IMR-90 (cell line): Measurements from ENCODE around the gene EPB41L5. TPM values are rescaled to one million over a fixed set of nuclear protein-coding genes. Genes with fewer than 3 reads are reported as not detected.

Source experiments
- ATAC-seq: fragments of 200-7000 bp; cut with Tn5 transposase; 2 replicates; pipeline ENCODE4 v1.9.1; 2020; ENCODE audit warnings: low read depth, mild to moderate bottlenecking, moderate library complexity
- BruUV-seq: library from RNA; stranded (reverse); fragments of 400-500 nt; replicated peaks from 2 replicates; lab custom pipeline; 2021; lab: Mats Ljungman, UMichigan
- CTCF ChIA-PET: fragments of 300-600 bp; formaldehyde crosslinking; extraction: SDS; loops from one replicate; lab custom pipeline; 2021; ENCODE audit warnings: antibody characterized with exemption; lab: Yijun Ruan, JAX
- POLR2A ChIA-PET: fragments of 300-600 bp; sonication (Branson Sonifier 250); formaldehyde crosslinking; loops from one replicate; lab custom pipeline; 2022; ENCODE audit warnings: antibody characterized with exemption; ENCODE audit not compliant: unreplicated experiment; lab: Charles Lee
- DNase-seq: peaks from one replicate; pipeline ENCODE4 v3.0.0; 2013
- H2AFZ ChIP-seq: replicated peaks from 2 replicates; pipeline ENCODE3; 2013; ENCODE audit warnings: low read length, mild to moderate bottlenecking; ENCODE audit not compliant: poor library complexity
- H2AK5ac ChIP-seq: 2 replicates; pipeline ENCODE4 v1.6.1; 2013; ENCODE audit warnings: low read depth, low read length, inconsistent platforms
- H2AK9ac ChIP-seq: replicated peaks from 2 replicates; pipeline ENCODE3; 2013; ENCODE audit warnings: mild to moderate bottlenecking, low read depth, low read length, moderate library complexity; ENCODE audit not compliant: poor library complexity
- H2BK120ac ChIP-seq: 2 replicates; pipeline ENCODE4 v1.6.1; 2013; ENCODE audit warnings: low read depth, low read length, inconsistent platforms
- H2BK15ac ChIP-seq: 3 replicates; pipeline ENCODE4 v1.6.1; 2013; ENCODE audit warnings: low read depth, low read length, inconsistent platforms
- H2BK20ac ChIP-seq: 2 replicates; pipeline ENCODE4 v1.6.1; 2013; ENCODE audit warnings: low read depth, mild to moderate bottlenecking, inconsistent platforms, low read length, moderate library complexity
- H2BK5ac ChIP-seq: 2 replicates; pipeline ENCODE4 v1.6.1; 2013; ENCODE audit warnings: mild to moderate bottlenecking, low read depth, low read length, inconsistent platforms; ENCODE audit not compliant: poor library complexity, severe bottlenecking
- H3K14ac ChIP-seq: replicated peaks from 2 replicates; pipeline ENCODE4 v1.6.1; 2013; ENCODE audit warnings: low read depth, low read length, inconsistent platforms
- H3K18ac ChIP-seq: 2 replicates; pipeline ENCODE4 v1.6.1; 2013; ENCODE audit warnings: low read depth, low read length, control low read depth
- H3K23ac ChIP-seq: 2 replicates; pipeline ENCODE4 v1.6.1; 2013; ENCODE audit warnings: low read depth, low read length, inconsistent platforms
- H3K27ac ChIP-seq: 2 replicates; pipeline ENCODE4 v1.5.1; 2013; ENCODE audit warnings: mild to moderate bottlenecking, control low read depth, low read length; ENCODE audit not compliant: insufficient read depth
- H3K27me3 ChIP-seq: 2 replicates; pipeline ENCODE4 v1.6.1; 2013; ENCODE audit warnings: low read length; ENCODE audit not compliant: control insufficient read depth, insufficient read depth
- H3K36me3 ChIP-seq: 2 replicates; pipeline ENCODE4 v1.6.1; 2013; ENCODE audit warnings: low read length, mixed read lengths; ENCODE audit not compliant: control insufficient read depth, insufficient read depth
- H3K4ac ChIP-seq: 2 replicates; pipeline ENCODE4 v1.6.1; 2013; ENCODE audit warnings: low read depth, low read length, inconsistent platforms
- H3K4me1 ChIP-seq: 2 replicates; pipeline ENCODE4 v1.6.1; 2013; ENCODE audit warnings: low read length, mixed read lengths; ENCODE audit not compliant: control insufficient read depth, insufficient read depth
- H3K4me2 ChIP-seq: 2 replicates; pipeline ENCODE4 v1.6.1; 2013; ENCODE audit warnings: low read depth, mild to moderate bottlenecking, control low read depth, low read length, moderate library complexity
- H3K4me3 ChIP-seq: 2 replicates; pipeline ENCODE4 v1.5.1; 2013; ENCODE audit warnings: low read depth, mild to moderate bottlenecking, control low read depth, low read length, moderate library complexity; ENCODE audit not compliant: insufficient read depth
- H3K56ac ChIP-seq: 2 replicates; pipeline ENCODE4 v1.6.1; 2013; ENCODE audit warnings: low read length, inconsistent platforms; ENCODE audit not compliant: insufficient read depth; ENCODE audit errors: extremely low read depth
- H3K79me1 ChIP-seq, 2 experiments: 2 replicates each; pipeline ENCODE4 v1.6.1; 2013; ENCODE audit warnings: low read length in 2 of 2, inconsistent platforms in 1 of 2, low read depth in 1 of 2
- H3K9ac ChIP-seq: 2 replicates; pipeline ENCODE4 v1.6.1; 2013; ENCODE audit warnings: low read depth, low read length, control low read depth
- H3K9me1 ChIP-seq: 2 replicates; pipeline ENCODE4 v1.6.1; 2013; ENCODE audit warnings: low read length, inconsistent platforms; ENCODE audit not compliant: insufficient read depth
- H3K9me3 ChIP-seq: 2 replicates; pipeline ENCODE4 v1.6.1; 2013; ENCODE audit warnings: low read length; ENCODE audit not compliant: control insufficient read depth, insufficient read depth
- H4K20me1 ChIP-seq: 2 replicates; pipeline ENCODE4 v1.6.1; 2013; ENCODE audit warnings: low read length, inconsistent platforms; ENCODE audit not compliant: insufficient read depth
- H4K5ac ChIP-seq: 2 replicates; pipeline ENCODE4 v1.6.1; 2013; ENCODE audit warnings: mild to moderate bottlenecking, low read depth, low read length, control low read depth
- H4K8ac ChIP-seq, 2 experiments: 2 replicates each; pipeline ENCODE4 v1.6.1; 2013; ENCODE audit warnings: low read depth in 2 of 2, low read length in 2 of 2, control low read depth in 1 of 2, inconsistent platforms in 1 of 2
- H4K91ac ChIP-seq: 2 replicates; pipeline ENCODE4 v1.6.1; 2013; ENCODE audit warnings: low read depth, low read length, inconsistent platforms; ENCODE audit not compliant: insufficient read depth
- BHLHE40 ChIP-seq: fragments of 150-350 bp; IDR thresholded peaks from 2 replicates; pipeline ENCODE4 v1.6.1; 2016; ENCODE audit warnings: mild to moderate bottlenecking, low read depth, low read length
- CEBPB ChIP-seq: IDR thresholded peaks from 2 replicates; pipeline ENCODE4 v1.6.1; 2012; ENCODE audit warnings: low read depth, low read length, improper control_type of control experiment
- CHD1 ChIP-seq: IDR thresholded peaks from 2 replicates; pipeline ENCODE4 v1.6.1; 2012; ENCODE audit warnings: low read depth, low read length, improper control_type of control experiment
- CTCF ChIP-seq: conservative IDR thresholded peaks from 2 replicates; pipeline ENCODE4 v1.5.1; 2012; ENCODE audit warnings: mild to moderate bottlenecking, low read depth, low read length, improper control_type of control experiment
- FOS ChIP-seq: fragments of 150-350 bp; IDR thresholded peaks from 2 replicates; pipeline ENCODE4 v1.6.1; 2016; ENCODE audit warnings: low read depth, low read length
- MAFK ChIP-seq: IDR thresholded peaks from 2 replicates; pipeline ENCODE4 v1.6.1; 2012; ENCODE audit warnings: low read depth, low read length, improper control_type of control experiment
- MAZ ChIP-seq: IDR thresholded peaks from 2 replicates; pipeline ENCODE4 v1.6.1; 2012; ENCODE audit warnings: low read depth, mild to moderate bottlenecking, low read length, improper control_type of control experiment, moderate library complexity, borderline replicate concordance
- MXI1 ChIP-seq: IDR thresholded peaks from 2 replicates; pipeline ENCODE4 v1.6.1; 2012; ENCODE audit warnings: low read depth, mild to moderate bottlenecking, low read length, moderate library complexity, borderline replicate concordance
- NFE2L2 ChIP-seq: fragments of 150-350 bp; IDR thresholded peaks from 2 replicates; pipeline ENCODE4 v1.6.1; 2016; ENCODE audit warnings: low read depth, mild to moderate bottlenecking, low read length
- RAD21 ChIP-seq: IDR thresholded peaks from 2 replicates; pipeline ENCODE4 v1.6.1; 2012; ENCODE audit warnings: low read length, improper control_type of control experiment
- RCOR1 ChIP-seq: IDR thresholded peaks from 2 replicates; pipeline ENCODE4 v1.6.1; 2012; ENCODE audit warnings: mild to moderate bottlenecking, low read length, improper control_type of control experiment; ENCODE audit not compliant: insufficient replicate concordance
- SMC3 ChIP-seq: fragments of 150-350 bp; IDR thresholded peaks from 2 replicates; pipeline ENCODE4 v1.6.1; 2016; ENCODE audit warnings: low read depth, mild to moderate bottlenecking, antibody characterized with exemption, low read length, moderate library complexity
- WGBS, 2 experiments: methylation state at CpG; one replicate each; pipeline versions ENCODE4 v1.1.5 to v1.1.7; 2013; ENCODE audit warnings: missing lambda C conversion rate in 2 of 2; ENCODE audit not compliant: insufficient read length in 1 of 2; ENCODE audit errors: extremely low coverage in 2 of 2; 5-methylcytosine and 5-hydroxymethylcytosine counted together
- dilution Hi-C: fragments of 300-500 bp; cut with HindIII; formaldehyde crosslinking; loops from one replicate; pipeline ENCODE4 v1.14.3; 2018; ENCODE audit warnings: low sequenced_read_pairs; ENCODE audit not compliant: unreplicated experiment
- in situ Hi-C: fragments of 300-500 bp; cut with MboI; formaldehyde crosslinking; loops from 3 replicates; pipeline ENCODE4 v1.14.3; 2019; ENCODE audit warnings: low sequenced_read_pairs, inconsistent platforms, mixed read lengths
- intact Hi-C: fragments of 100-400 bp; cut with micrococcal nuclease; formaldehyde crosslinking; loops from 2 replicates; pipeline ENCODE4 v1.10.0; 2022
- polyA plus RNA-seq, 3 experiments: library from polyadenylated mRNA; depleted of rRNA; stranded (reverse); fragments of >200 nt; gene quantifications; 2 replicates each; pipeline ENCODE4 v1.2.3, GENCODE V29; 2012; ENCODE audit warnings: low replicate concordance in 1 of 3
- total RNA-seq: library from RNA; depleted of rRNA; stranded (reverse); fragments of >200 nt; gene quantifications from 2 replicates; pipeline ENCODE4 v1.2.3, GENCODE V29; 2012
- TF ChIP-seq, protein P1 (sequence below): fragments of 150-350 bp; IDR thresholded peaks from 2 replicates; pipeline ENCODE4 v1.6.1; 2016; ENCODE audit warnings: low read depth, mild to moderate bottlenecking, low read length, moderate library complexity, borderline replicate concordance
- TF ChIP-seq, protein P2 (sequence below): fragments of 150-350 bp; IDR thresholded peaks from 2 replicates; pipeline ENCODE4 v1.6.1; 2017; ENCODE audit warnings: mild to moderate bottlenecking, antibody characterized with exemption, low read length, low read depth

EPB41L5 gene
- total and polyA plus RNA-seq, 2 of the 4 experiments (the other 2 are of a cell fraction) = 5.1 to 10.6 TPM

DNA sequence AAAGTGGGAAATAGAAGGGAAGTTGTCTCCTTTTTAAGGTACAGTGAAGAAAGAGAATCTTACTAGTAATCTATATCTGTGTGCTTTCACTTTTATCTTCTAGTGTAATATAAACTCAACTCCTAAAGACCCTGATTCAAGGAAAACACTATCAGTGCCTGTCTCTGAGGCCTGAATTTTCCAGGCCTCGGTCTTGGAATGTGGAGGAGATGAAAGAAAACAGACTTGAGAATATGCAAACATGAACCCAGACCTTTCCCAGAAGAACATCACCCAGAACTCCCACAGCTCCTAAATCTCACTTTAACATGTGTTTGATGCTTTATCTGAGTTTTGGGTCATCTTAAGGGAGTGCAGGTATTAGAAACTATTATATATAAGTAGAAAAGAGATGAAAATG lies 51.8 kb downstream of the EPB41L5 start:
- Histone ChIP-seq H3K9ac (peak overlapping the region; percentile 63; the same call in 1 of the 2 replicates), H2BK5ac (peak overlapping the region; percentile 17), H4K20me1 (no peaks in the 10 kb centered on the region), H4K8ac (peak overlapping the region in 1 of 2 experiments; percentile 37; a peak in 1 of 4 replicates), H3K79me1 (peaks cover 5 to 15% of the 10 kb centered on the region in 2 experiments; a peak in 3 of 4 replicates), H2BK120ac (no peak overlapping the region), H2AFZ (peak overlapping the region; percentile 1), H3K23ac (peak overlapping the region; percentile 89; the same call in 1 of the 2 replicates), H3K4me3 (no peak overlapping the region), H4K91ac (no peak overlapping the region), H3K14ac (no peak overlapping the region; the same call in 1 of the 2 replicates), H3K9me1 (peaks cover 8% of the 10 kb centered on the region), H4K5ac (no peak overlapping the region), H2BK15ac (no peak overlapping the region), H3K4me1 (peaks cover 5% of the 10 kb centered on the region; the same call in 1 of the 2 replicates), H3K27ac (no peak overlapping the region; the same call in 1 of the 2 replicates), H2AK9ac (no peak overlapping the region), H3K4me2 (peak overlapping the region; percentile 50; the same call in 1 of the 2 replicates), H3K36me3 (no peaks in the 10 kb centered on the region), H3K4ac (0 out of 2 replicates have a peak overlapping the region, but pooled peaks have one; percentile 35), H3K9me3 (no peaks in the 10 kb centered on the region), H3K27me3 (no peaks in the 10 kb centered on the region), H2AK5ac (no peak overlapping the region), H3K18ac (peak overlapping the region; percentile 18; the same call in 1 of the 2 replicates), H3K56ac (no peak overlapping the region; the same call in 1 of the 2 replicates), H2BK20ac (no peak overlapping the region)
- no CpG with 5 or more reads among the region's 1 CpG for WGBS, 2 experiments
- BruUV-seq = no TSS peak
- ChIA-PET CTCF (no interaction called here), POLR2A (no interaction called here)
- ATAC-seq (peak; percentile 59), DNase-seq (peak; percentile 12)
- intact Hi-C loops = loop anchor here (5.0 kb wide), 1 partner anchor 52 kb away; the partner anchor contains the start of gene EPB41L5
- dilution Hi-C loops = no loop called here
- in situ Hi-C loops = no loop called here
- no peak for TF ChIP-seq MAZ
- TF ChIP-seq, protein P1, sequence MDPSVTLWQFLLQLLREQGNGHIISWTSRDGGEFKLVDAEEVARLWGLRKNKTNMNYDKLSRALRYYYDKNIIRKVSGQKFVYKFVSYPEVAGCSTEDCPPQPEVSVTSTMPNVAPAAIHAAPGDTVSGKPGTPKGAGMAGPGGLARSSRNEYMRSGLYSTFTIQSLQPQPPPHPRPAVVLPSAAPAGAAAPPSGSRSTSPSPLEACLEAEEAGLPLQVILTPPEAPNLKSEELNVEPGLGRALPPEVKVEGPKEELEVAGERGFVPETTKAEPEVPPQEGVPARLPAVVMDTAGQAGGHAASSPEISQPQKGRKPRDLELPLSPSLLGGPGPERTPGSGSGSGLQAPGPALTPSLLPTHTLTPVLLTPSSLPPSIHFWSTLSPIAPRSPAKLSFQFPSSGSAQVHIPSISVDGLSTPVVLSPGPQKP = no peak
- no peak for TF ChIP-seq NFE2L2
- TF ChIP-seq FOS = no peak
- no peak for TF ChIP-seq BHLHE40
- TF ChIP-seq CTCF = no peak
- no peak for TF ChIP-seq RCOR1
- TF ChIP-seq SMC3 = no peak
- TF ChIP-seq RAD21 = no peak
- TF ChIP-seq MAFK = no peak
- TF ChIP-seq CHD1 = no peak
- TF ChIP-seq MXI1 = no peak
- TF ChIP-seq, protein P2, sequence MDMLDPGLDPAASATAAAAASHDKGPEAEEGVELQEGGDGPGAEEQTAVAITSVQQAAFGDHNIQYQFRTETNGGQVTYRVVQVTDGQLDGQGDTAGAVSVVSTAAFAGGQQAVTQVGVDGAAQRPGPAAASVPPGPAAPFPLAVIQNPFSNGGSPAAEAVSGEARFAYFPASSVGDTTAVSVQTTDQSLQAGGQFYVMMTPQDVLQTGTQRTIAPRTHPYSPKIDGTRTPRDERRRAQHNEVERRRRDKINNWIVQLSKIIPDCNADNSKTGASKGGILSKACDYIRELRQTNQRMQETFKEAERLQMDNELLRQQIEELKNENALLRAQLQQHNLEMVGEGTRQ = no peak
- TF ChIP-seq CEBPB = no peak
